Cardiac ventricle fibroblast (primary cell): ENCODE results near the gene OR5T1. TPM values are rescaled to one million over a fixed set of nuclear protein-coding genes. Genes with fewer than 3 reads are reported as not detected.

Experiments
- total RNA-seq: library from RNA; depleted of rRNA; stranded (reverse); fragments of >200 nt; gene quantifications from 2 replicates; pipeline ENCODE4 v1.2.3, GENCODE V29; 2015

The OR5T1 gene
- not detected in 2 replicates for total RNA-seq

GRCh38 chr11:56273854-56274253 is at the start of gene OR5T1:
TSS of gene OR5T1 (plus strand) at chr11:56274154. CDS start at chr11:56275639, 1,485 bp downstream.

GRCh38 chr11:56234155-56234554 is 39.8 kb upstream of the OR5T1 start, which contains the start of gene OR5T2:
TSS of gene OR5T2 (minus strand) at chr11:56234255. CDS start at chr11:56233062, 1,193 bp downstream.

GRCh38 chr11:56251954-56252353 is 22.0 kb upstream of the OR5T1 start, which contains the start of gene OR5T3:
TSS of gene OR5T3 (plus strand) at chr11:56252254. CDS start at chr11:56252254, 0 bp downstream.

GRCh38 chr11:56292154-56292553 is 18.2 kb downstream of the OR5T1 start, which contains the start of gene OR8H1:
TSS of gene OR8H1 (minus strand) at chr11:56292254. CDS start at chr11:56291062, 1,192 bp downstream.

GRCh38 chr11:56314844-56315243 is 40.9 kb downstream of the OR5T1 start, which contains the start of gene OR8K3:
TSS of gene OR8K3 (plus strand) at chr11:56315144. CDS start at chr11:56318307, 3,163 bp downstream.

Other genes with a start within 250 kb of the OR5T1 start
- not detected in 2 replicates for gene OR5AS1, start 246.5 kb upstream of the OR5T1 start, total RNA-seq
- gene OR8I2, start 180.8 kb upstream of the OR5T1 start, total RNA-seq, result not detected in 2 replicates
- not detected in 2 replicates for gene OR8H2, start 170.5 kb upstream of the OR5T1 start, total RNA-seq
- gene OR8H3, start 151.8 kb upstream of the OR5T1 start, total RNA-seq, result not detected in 2 replicates
- not detected in 2 replicates for gene OR8J3, start 134.0 kb upstream of the OR5T1 start, total RNA-seq
- not detected in 2 replicates for gene OR8K5, start 113.8 kb upstream of the OR5T1 start, total RNA-seq
- not detected in 2 replicates for gene OR5J2, start 97.5 kb upstream of the OR5T1 start, total RNA-seq
- not detected in 2 replicates for gene OR5T2, start 39.9 kb upstream of the OR5T1 start, total RNA-seq
- gene OR5T3, start 21.9 kb upstream of the OR5T1 start, total RNA-seq, result not detected in 2 replicates
- not detected in 2 replicates for gene OR8H1, start 18.1 kb downstream of the OR5T1 start, total RNA-seq
- not detected in 2 replicates for gene OR8K3, start 41.0 kb downstream of the OR5T1 start, total RNA-seq
- not detected in 2 replicates for gene OR8K1, start 71.9 kb downstream of the OR5T1 start, total RNA-seq
- gene OR8J1, start 80.1 kb downstream of the OR5T1 start, total RNA-seq, result not detected in 2 replicates
- gene OR8U1, start 101.5 kb downstream of the OR5T1 start, total RNA-seq, result not detected in 2 replicates
- not detected in 2 replicates for gene OR5AL1, start 138.5 kb downstream of the OR5T1 start, total RNA-seq
- not detected in 2 replicates for gene OR5M3, start 199.2 kb downstream of the OR5T1 start, total RNA-seq
- not detected in 2 replicates for gene OR5M8, start 217.2 kb downstream of the OR5T1 start, total RNA-seq